ENCODE results near the gene STPG2.

GRCh38 chr4:97828646-97829045 is 314.6 kb downstream of the STPG2 start:
- TF ChIP-seq CTCF (conservative IDR thresholded peaks at IDR 0.05) (no peak), EZH2 (IDR thresholded peaks at IDR 0.05; ENCODE audit: low read depth) (no peak)
